NCI-H1436 (cell line): ENCODE measurements around the gene GALNT1.
A peak's percentile ranks its signal among the peaks of the same experiment; 100 is the strongest.

Source experiments
- DNase-seq: peaks from one replicate; lab custom pipeline; 2025; lab: John Stamatoyannopoulos, UW

The GALNT1 gene

GRCh38 chr18:35618696-35619095 lies 37.2 kb downstream of the GALNT1 start:
- no peak for DNase-seq

GRCh38 chr18:35619464-35619863 lies 37.9 kb downstream of the GALNT1 start:
- no peak for DNase-seq

GRCh38 chr18:35619941-35620340 lies 38.4 kb downstream of the GALNT1 start:
- DNase-seq: no peak

- peak; percentile 3 for DNase-seq
Measured at GRCh38 chr18:35620765-35621164, 39.2 kb downstream of the GALNT1 start.

- no peak for DNase-seq
Measured at GRCh38 chr18:35623255-35623654, 41.7 kb downstream of the GALNT1 start.

GRCh38 chr18:35624146-35624545 lies 42.6 kb downstream of the GALNT1 start:
- DNase-seq: no peak

GRCh38 chr18:35625232-35625631 lies 43.7 kb downstream of the GALNT1 start:
- no peak for DNase-seq

- DNase-seq: no peak
Measured at GRCh38 chr18:35633761-35634160, 52.2 kb downstream of the GALNT1 start.

- no peak for DNase-seq
Measured at GRCh38 chr18:35634323-35634722, 52.8 kb downstream of the GALNT1 start.

GRCh38 chr18:35635170-35635569 lies 53.6 kb downstream of the GALNT1 start:
- DNase-seq: no peak

- no peak for DNase-seq
Measured at GRCh38 chr18:35637227-35637626, 55.7 kb downstream of the GALNT1 start.

- no peak for DNase-seq
Measured at GRCh38 chr18:35639296-35639695, 57.8 kb downstream of the GALNT1 start.

GRCh38 chr18:35641467-35641866 lies 59.9 kb downstream of the GALNT1 start:
- no peak for DNase-seq

- no peak for DNase-seq
Measured at GRCh38 chr18:35641916-35642315, 60.4 kb downstream of the GALNT1 start.

GRCh38 chr18:35642802-35643201 lies 61.3 kb downstream of the GALNT1 start:
- DNase-seq: no peak

GRCh38 chr18:35646449-35646848 lies 64.9 kb downstream of the GALNT1 start:
- no peak for DNase-seq

GRCh38 chr18:35653392-35654135 lies 72.0 kb downstream of the GALNT1 start:
- DNase-seq: no peak

- no peak for DNase-seq
Measured at GRCh38 chr18:35658112-35658511, 76.6 kb downstream of the GALNT1 start.

- DNase-seq: peak; percentile 8
Measured at GRCh38 chr18:35661483-35662146, 80.1 kb downstream of the GALNT1 start.

GRCh38 chr18:35662293-35663062 lies 80.9 kb downstream of the GALNT1 start:
- DNase-seq: no peak

- no peak for DNase-seq
Measured at GRCh38 chr18:35671966-35672603, 90.5 kb downstream of the GALNT1 start.

- no peak for DNase-seq
Measured at GRCh38 chr18:35672897-35673296, 91.4 kb downstream of the GALNT1 start.
